ENCODE data around the gene ZC3H12A. TPM values are rescaled to one million over a fixed set of nuclear protein-coding genes. Genes with fewer than 3 reads are reported as not detected.
"Not testable (repeated sequence)": the region's sequence is repeated elsewhere in the genome, so short reads cannot be mapped to it uniquely, and the experiment has no call there.

ZC3H12A gene
- total RNA-seq, 4 donors from 2014 or later, result 29.7 to 37.0 (median 33.4) TPM

DNA sequence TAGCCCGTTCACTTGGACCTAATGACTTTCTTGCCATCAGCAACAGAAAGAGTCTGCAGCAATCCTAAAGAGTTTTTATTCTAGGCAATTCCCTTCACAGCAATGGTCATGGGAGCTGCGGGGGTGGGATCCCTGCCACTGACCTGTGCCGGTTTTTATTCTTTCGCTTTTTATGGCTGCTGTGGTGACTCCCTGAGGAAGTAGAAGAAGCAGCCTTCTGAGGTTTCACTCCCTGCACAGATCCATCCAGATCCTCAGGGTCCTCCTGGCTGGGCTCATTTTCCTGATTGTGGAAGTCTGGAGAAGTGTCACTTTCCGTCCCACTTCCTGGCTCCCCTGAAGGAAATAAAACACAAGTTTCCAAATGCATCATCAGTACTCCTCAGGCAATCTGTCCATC is 27.3 kb downstream of the ZC3H12A start:
- Histone ChIP-seq H3K4me3 (no peak overlapping the region), H3K27me3 (no peaks in the 10 kb centered on the region), H3K27ac (no peak overlapping the region), H3K9me3 (no peaks in the 10 kb centered on the region), H3K36me3 (peaks cover 0 to 50% (median 0%) of the 10 kb centered on the region in 3 donors), H3K4me1 (peaks cover 0 to 14% (median 2%) of the 10 kb centered on the region in 4 donors)
- no peak for TF ChIP-seq POLR2A (IDR thresholded peaks at IDR 0.05)
- TF ChIP-seq, protein P1, sequence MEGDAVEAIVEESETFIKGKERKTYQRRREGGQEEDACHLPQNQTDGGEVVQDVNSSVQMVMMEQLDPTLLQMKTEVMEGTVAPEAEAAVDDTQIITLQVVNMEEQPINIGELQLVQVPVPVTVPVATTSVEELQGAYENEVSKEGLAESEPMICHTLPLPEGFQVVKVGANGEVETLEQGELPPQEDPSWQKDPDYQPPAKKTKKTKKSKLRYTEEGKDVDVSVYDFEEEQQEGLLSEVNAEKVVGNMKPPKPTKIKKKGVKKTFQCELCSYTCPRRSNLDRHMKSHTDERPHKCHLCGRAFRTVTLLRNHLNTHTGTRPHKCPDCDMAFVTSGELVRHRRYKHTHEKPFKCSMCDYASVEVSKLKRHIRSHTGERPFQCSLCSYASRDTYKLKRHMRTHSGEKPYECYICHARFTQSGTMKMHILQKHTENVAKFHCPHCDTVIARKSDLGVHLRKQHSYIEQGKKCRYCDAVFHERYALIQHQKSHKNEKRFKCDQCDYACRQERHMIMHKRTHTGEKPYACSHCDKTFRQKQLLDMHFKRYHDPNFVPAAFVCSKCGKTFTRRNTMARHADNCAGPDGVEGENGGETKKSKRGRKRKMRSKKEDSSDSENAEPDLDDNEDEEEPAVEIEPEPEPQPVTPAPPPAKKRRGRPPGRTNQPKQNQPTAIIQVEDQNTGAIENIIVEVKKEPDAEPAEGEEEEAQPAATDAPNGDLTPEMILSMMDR (IDR thresholded peaks at IDR 0.05), result no peak
- DNase-seq, result no peak

DNA sequence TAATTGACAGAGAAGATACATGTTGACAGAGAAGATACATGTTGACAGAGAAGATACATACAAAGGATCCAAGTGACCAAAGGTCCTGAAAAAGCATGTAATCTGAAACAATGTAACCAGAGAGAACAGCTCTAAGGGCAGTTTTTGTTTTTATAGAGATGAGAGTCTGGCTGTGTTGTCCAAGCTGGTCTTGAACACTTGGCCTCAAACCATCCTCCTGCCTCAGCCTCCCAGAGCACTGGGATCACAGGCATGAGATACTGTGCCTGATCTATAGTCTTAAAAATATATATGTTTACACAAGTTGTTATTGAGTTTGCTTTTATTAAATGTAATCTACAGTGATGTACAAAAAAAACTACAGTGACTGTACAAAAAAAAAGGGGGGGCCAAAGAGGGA is 27.7 kb downstream of the ZC3H12A start:
- peaks cover 0 to 55% (median 0%) of the 10 kb centered on the region in 3 donors for H3K36me3 ChIP-seq
- TF ChIP-seq, protein P1 (IDR thresholded peaks at IDR 0.05), result no peak
- TF ChIP-seq POLR2A (IDR thresholded peaks at IDR 0.05), result no peak

DNA sequence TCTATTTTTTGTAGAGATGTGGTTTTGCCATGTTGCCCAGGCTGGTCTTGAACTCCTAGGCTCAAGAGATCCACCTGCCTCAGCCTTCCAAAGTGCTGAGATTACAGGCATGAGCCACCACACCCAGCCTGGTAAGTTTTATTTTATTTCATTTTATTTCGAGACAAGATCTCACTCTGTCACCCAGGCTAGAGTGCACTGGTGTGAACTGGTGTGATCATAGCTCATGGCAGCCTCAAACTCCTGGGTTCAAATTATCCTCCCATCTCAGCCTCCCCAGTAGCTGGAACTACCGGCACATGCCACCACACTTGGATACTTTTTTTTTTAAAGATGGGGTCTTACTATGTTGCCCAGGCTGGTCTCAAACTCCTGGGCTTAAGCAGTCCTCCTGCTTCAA is 28.4 kb downstream of the ZC3H12A start:
- not testable (repeated sequence) for H3K27me3 ChIP-seq, DNase-seq, H3K4me3 ChIP-seq, H3K27ac ChIP-seq, H3K9me3 ChIP-seq
- Histone ChIP-seq H3K36me3 (peaks cover 0 to 62% (median 0%) of the 10 kb centered on the region in 3 donors), H3K4me1 (peaks cover 0 to 14% (median 2%) of the 10 kb centered on the region in 4 donors)

More for the DNA sequence above, 27.7 kb downstream of the ZC3H12A start:
- DNase-seq, result no peak
- Histone ChIP-seq H3K27me3 (no peaks in the 10 kb centered on the region), H3K4me1 (peaks cover 0 to 14% (median 2%) of the 10 kb centered on the region in 4 donors), H3K27ac (no peak overlapping the region), H3K9me3 (no peaks in the 10 kb centered on the region), H3K4me3 (no peak overlapping the region)

DNA sequence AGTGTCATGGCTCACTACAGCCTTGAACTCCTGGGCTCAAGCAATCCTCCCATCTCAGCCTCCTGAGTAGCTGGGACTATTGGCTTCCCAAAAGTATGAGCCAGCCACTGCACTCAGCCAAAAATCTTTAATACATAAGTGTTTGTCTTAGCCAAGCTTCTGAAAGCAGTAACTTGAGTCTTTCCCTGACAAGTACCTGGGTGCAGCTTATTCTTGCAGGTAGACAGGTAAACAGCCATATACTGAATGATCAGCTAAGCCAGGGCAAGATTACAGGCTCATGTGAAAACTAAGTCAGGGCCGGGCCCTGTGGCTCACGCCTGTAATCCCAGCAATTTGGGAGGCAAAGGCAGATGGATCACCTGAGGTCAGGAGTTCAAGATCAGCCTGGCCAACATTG is 32.4 kb downstream of the ZC3H12A start:
- no peak for TF ChIP-seq POLR2A (IDR thresholded peaks at IDR 0.05)
- TF ChIP-seq, protein P1 (IDR thresholded peaks at IDR 0.05), result no peak
- no peak for DNase-seq
- H3K4me1 ChIP-seq, result no peaks in the 10 kb centered on the region
- no peaks in the 10 kb centered on the region for H3K27me3 ChIP-seq
- H3K4me3 ChIP-seq, result no peak overlapping the region
- H3K27ac ChIP-seq, result no peak overlapping the region
- peaks cover 0 to 64% (median 0%) of the 10 kb centered on the region in 3 donors for H3K36me3 ChIP-seq
- H3K9me3 ChIP-seq, result no peaks in the 10 kb centered on the region

DNA sequence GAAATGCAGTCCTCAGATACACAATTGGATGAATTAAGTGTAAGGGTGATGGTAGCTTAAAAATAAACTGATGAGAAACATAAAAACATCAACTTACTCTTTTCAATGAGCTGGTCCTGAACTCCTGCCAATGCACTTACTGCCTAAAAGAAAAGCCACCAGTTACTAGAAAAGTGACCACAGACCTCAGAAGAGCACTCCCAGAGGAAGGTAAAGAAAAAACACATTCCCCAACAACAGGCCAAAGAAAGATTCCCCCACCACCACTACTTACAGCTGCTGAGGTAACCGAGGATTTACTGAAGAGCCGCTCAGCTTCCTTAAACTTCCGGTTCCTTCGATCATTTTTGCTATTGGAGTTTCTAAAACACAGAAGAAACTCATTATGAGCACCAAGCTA is 34.8 kb downstream of the ZC3H12A start:
- TF ChIP-seq POLR2A (IDR thresholded peaks at IDR 0.05), result no peak
- Histone ChIP-seq H3K27ac (no peak overlapping the region), H3K4me3 (no peak overlapping the region), H3K27me3 (no peaks in the 10 kb centered on the region), H3K4me1 (peaks cover 0 to 14% (median 2%) of the 10 kb centered on the region in 4 donors), H3K9me3 (no peaks in the 10 kb centered on the region), H3K36me3 (peaks cover 0 to 65% (median 0%) of the 10 kb centered on the region in 3 donors)
- no peak for DNase-seq

DNA sequence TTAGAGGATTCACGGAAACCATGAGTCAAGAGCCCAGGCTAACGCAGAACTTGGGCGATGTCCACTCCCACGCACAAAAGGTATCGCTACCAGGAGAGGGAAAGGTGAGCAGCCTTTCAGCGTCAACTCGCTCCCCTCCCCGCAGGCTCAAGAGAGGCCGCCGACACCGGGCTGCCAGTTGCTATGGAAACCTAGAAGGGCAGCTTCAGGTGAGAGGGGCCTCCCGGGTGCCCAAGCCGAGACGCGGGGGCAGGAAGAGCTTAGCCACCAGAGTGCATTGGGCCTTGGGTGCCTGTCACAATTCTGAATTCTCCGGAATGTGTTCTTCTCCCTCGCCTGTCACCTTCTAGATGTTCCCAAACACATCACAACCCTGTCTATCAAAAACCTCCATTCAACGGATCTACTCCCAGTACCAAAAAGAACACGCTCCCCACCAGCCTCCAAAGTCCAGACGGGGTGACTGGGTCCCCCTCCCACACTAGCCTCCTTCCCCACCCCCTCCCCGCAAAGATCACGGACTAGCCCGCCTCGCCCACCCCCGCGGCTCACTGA is 39.5 kb downstream of the ZC3H12A start:
- Histone ChIP-seq H3K4me1 (peaks cover 0 to 14% (median 2%) of the 10 kb centered on the region in 4 donors), H3K9me3 (no peaks in the 10 kb centered on the region), H3K27me3 (no peaks in the 10 kb centered on the region), H3K27ac (peak overlapping the region; percentile 88 to 94 (median 91)), H3K36me3 (peaks cover 0 to 25% (median 0%) of the 10 kb centered on the region in 3 donors), H3K4me3 (peak overlapping the region; percentile 83 to 95 (median 91))
- peak; percentile 50 to 64 (median 51) for DNase-seq
- TF ChIP-seq, protein P1 (IDR thresholded peaks at IDR 0.05), result no peak
- no peak for TF ChIP-seq POLR2A (IDR thresholded peaks at IDR 0.05)

All from Peyer's patch (tissue), 4 donors.